Middle frontal gyrus (tissue), 1 donor: ENCODE data around the gene NUDT3.
"Not testable (repeated sequence)": the region's sequence is repeated elsewhere in the genome, so short reads cannot be mapped to it uniquely, and the experiment has no call there.

Source experiments
- DNase-seq: peaks from one replicate; pipeline ENCODE4 v3.0.0-alpha.2; 2015; ENCODE audit warnings: low spot score; ENCODE audit errors: extremely low spot score

Gene NUDT3

DNA sequence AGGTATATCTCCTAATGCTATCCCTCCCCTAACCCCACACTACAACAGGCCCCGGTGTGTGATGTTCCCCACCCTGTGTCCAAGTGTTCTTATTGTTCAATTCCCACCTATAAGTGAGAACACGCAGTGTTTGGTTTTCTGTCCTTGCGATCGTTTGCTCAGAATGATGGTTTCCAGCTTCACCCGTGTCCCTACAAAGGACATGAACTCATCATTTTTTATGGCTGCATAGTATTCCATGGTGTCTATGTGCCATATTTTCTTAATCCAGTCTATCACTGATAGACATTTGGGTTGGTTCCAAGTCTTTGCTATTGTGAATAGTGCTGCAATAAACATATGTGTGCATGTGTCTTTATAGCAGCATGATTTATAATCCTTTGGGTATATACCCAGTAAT is 20.6 kb downstream of the NUDT3 start:
- not testable (repeated sequence) for DNase-seq

DNA sequence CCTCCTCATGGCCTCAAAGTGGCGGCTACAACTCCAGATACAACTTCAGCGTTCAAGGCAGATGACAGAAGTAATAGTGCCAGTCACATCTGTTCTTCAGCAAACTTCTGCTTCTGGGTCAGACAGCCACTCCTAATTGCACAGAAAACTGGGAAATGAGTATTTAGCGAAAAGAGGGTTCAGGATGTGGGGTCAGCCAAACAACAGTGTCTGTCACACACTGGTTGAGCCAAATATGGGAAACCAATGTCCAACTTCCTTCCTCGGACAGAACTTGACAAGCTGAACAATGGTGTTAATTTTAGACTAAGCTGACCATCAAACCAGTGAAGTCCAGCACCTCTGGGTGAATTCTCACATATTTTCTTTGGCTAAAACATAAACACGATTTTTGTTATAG is 22.1 kb downstream of the NUDT3 start:
- no peak for DNase-seq

- no peak for DNase-seq
Observed at GRCh38 chr6:34369385-34369784, 23.1 kb downstream of the NUDT3 start.

- DNase-seq: no peak
Observed at GRCh38 chr6:34366639-34366921, 25.9 kb downstream of the NUDT3 start.

GRCh38 chr6:34365781-34366638 is 26.5 kb downstream of the NUDT3 start:
- not testable (repeated sequence) for DNase-seq

GRCh38 chr6:34363681-34364075 is 28.8 kb downstream of the NUDT3 start:
- DNase-seq: not testable (repeated sequence)

DNA sequence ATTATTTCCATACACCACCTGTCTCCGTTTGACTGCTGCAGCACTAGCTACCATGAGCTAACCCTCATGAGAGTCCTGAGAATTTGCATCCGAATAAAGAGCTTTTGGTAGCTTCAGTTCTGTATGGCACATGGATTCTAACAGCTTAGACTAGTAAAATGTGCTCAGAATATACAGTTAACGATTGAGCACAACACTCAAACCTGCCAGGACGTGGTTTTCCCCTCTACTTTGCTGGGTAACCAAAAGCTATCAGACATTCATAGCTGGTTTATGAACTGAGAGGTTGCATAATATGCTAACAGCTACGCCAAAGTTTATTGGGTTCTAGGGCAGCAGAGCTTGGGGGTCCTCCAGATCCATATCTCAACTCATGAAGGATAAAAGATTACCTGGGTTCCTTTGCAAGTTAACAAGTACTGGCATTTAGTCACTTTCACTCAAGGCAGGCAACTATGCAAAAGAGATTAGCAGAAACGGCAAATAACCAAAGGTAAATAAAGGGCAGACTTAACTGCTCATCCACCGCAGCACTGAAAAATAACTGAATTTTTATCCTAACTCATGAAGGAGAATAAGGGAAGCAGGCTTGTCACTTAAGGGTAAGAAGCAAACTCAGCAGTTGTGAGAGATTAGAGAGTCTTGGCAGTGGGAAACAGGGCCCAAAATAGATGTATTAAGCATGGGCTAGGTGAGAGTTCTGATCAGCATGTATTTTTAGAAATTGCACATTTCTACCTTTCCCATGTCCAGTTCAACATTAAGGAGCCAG is 29.4 kb downstream of the NUDT3 start:
- DNase-seq: no peak

DNA sequence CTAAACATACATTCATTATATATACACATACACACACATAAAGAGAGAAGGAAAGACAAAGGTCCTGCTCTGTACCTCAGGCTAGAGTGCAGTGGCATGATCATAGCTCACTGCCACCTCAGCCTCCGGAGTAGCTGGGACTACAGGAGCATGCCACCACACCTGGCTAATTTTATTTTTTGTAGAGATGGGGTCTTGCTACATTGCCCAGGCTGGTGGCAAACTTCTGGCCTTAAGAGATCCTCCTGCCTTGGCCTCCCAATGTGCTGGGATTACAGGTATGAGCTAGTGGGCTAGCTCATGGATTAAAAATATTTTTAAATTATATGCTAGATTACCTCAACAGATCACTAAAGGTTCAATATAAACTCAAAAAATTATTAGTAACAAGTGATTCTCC is 30.3 kb downstream of the NUDT3 start:
- no peak for DNase-seq

GRCh38 chr6:34360556-34360955 is 31.9 kb downstream of the NUDT3 start:
- no peak for DNase-seq

DNA sequence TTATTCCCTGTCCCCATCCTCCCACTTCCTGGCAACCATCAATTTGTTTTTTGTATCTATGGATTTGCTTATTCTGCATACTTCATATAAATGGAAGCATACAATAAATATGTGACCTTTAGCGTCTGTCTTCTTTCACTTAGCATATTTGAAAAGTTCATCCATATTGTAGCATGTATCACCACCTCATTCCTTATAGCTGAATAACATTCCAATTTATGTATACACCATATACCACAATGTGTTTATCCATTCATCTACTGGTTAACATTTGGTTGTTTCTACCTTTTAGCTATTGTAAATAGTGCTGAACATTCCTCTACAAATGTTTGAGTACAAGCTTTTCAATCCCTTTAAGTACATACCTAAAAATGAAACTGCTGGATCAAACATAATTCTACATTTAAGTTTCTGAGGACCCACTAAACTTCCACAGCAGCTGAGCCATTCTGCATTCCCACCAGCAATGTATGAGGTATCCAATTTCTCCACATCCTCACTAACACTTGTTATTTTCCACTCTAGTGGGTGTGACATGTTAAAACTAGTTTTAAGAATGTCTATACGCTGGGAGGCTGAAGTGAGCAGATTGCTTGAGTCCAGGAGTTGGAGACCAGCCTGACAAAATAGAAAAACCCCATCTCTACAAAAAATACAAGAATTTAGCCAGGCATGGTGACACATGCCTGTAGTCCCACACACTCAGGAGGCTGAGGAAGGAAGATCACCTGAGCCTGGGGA is 32.9 kb downstream of the NUDT3 start:
- DNase-seq: no peak

- no peak for DNase-seq
Observed at GRCh38 chr6:34358389-34358905, 34.0 kb downstream of the NUDT3 start.

DNA sequence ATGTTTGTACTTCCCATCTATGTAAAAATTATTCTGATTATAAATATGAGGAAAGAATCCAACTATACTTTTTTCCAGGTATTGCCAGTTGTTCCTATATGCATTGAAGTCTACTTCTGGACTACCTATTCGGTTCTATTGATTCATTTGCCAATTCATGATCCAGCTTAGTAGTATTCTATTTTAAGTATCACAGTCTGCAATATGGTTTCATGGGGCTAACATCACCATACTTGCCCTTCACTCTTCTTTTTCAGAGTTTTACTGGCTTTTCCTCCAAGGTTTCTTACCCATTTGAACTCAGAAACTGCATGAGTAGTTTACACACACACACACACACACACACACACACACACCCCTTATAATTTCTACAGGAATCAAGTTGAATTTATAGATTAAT is 34.5 kb downstream of the NUDT3 start:
- DNase-seq: no peak

GRCh38 chr6:34355889-34356288 is 36.6 kb downstream of the NUDT3 start:
- no peak for DNase-seq

GRCh38 chr6:34354230-34354629 is 38.2 kb downstream of the NUDT3 start:
- not testable (repeated sequence) for DNase-seq

DNA sequence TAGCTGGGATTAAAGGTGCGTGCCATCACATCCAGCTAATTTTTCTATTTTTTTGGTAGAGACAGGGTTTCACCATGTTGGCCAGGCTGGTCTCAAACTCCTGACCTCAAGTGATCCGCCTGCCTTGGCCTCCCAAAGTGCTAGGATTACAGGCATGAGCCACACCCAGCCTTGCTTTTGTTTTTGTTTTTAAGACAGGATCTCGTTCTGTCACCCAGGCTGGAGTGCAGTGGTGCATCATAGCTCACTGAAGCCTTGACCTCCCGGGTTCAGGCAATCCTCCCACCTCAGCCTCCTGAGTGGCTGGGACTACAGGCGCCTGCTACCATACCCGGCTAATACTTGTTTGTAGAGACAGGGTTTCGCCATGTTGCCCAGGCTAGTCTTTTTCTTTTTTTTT is 38.9 kb downstream of the NUDT3 start:
- not testable (repeated sequence) for DNase-seq

DNA sequence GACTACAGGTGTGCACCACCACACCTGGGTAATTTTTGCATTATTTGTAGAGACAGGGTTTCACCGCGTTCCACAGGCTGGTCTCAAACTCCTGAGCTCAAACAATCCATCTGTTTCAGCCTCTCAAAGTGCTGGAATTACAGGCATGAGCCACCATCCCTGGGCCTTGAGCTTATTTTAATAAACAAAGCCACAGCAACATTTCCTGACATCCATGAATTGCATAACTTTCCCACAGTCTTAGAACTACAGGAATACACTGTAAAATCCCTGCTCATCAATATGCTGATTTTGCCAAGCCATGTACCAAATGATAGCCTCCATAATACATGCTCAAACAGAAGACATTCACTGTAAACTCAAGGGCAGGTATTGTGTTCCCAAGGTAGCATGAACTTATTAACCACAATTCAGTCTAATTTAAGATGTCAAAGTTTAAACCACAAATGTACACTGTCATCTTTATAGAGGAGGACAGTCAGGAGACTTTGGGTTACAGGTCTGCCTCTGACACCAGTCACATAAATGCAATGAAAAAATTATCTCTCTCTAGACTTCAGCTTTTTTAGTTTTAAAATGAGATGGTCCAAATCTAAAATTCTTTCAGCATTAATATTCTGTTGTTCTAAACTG is 40.0 kb downstream of the NUDT3 start:
- no peak for DNase-seq

GRCh38 chr6:34350934-34351217 is 41.6 kb downstream of the NUDT3 start:
- DNase-seq: no peak

DNA sequence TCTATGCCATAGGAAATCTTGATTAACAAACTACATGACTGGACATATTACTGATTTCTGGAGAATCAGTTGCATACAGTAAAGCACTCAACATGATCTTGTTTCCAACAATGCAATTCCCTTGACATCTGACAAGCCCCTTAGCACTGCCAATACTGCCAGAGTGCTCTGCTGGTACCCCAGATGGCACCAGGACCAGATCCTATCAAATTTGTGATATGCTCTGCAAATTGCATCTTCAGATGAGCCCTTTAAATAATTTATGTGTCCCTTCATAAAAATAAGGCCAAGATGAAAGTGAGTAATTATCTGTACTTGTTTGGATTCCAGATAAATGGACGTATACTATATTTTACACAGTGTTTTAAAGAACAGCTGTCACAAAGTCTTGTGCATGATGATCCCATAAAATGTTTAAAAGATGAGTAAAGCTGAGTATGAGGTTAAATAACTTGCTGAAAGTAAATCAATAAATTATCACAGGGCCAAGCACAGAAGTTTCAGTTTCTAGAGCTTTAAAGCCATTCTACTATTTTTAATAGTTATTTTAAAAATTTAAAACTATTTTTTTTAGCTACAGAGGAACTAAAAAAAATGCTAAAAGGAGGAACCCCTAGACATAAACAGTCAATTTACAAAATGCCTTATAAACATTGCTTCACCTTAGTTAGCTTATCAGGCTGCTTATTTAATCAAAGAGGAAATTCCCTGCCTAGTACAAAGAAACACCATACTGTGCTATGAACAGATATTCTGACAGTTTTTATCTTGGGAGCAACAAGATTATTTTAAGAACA is 42.1 kb downstream of the NUDT3 start:
- DNase-seq: no peak

GRCh38 chr6:34349211-34349610 is 43.3 kb downstream of the NUDT3 start:
- DNase-seq: no peak

GRCh38 chr6:34347303-34347702 is 45.2 kb downstream of the NUDT3 start:
- DNase-seq: no peak
